NCI-H345 treated with DMSO at 0.1 percent for 48 hours (cell line): Measurements from ENCODE around the gene KANSL1.
A peak's percentile ranks its signal among the peaks of the same experiment; 100 is the strongest.
"Not testable (repeated sequence)": the region's sequence is repeated elsewhere in the genome, so short reads cannot be mapped to it uniquely, and the experiment has no call there.

ENCODE experiments used
- DNase-seq: peaks from one replicate; lab custom pipeline; 2025; ENCODE audit not compliant: unreplicated experiment; lab: John Stamatoyannopoulos, UW

Gene KANSL1, protein sequence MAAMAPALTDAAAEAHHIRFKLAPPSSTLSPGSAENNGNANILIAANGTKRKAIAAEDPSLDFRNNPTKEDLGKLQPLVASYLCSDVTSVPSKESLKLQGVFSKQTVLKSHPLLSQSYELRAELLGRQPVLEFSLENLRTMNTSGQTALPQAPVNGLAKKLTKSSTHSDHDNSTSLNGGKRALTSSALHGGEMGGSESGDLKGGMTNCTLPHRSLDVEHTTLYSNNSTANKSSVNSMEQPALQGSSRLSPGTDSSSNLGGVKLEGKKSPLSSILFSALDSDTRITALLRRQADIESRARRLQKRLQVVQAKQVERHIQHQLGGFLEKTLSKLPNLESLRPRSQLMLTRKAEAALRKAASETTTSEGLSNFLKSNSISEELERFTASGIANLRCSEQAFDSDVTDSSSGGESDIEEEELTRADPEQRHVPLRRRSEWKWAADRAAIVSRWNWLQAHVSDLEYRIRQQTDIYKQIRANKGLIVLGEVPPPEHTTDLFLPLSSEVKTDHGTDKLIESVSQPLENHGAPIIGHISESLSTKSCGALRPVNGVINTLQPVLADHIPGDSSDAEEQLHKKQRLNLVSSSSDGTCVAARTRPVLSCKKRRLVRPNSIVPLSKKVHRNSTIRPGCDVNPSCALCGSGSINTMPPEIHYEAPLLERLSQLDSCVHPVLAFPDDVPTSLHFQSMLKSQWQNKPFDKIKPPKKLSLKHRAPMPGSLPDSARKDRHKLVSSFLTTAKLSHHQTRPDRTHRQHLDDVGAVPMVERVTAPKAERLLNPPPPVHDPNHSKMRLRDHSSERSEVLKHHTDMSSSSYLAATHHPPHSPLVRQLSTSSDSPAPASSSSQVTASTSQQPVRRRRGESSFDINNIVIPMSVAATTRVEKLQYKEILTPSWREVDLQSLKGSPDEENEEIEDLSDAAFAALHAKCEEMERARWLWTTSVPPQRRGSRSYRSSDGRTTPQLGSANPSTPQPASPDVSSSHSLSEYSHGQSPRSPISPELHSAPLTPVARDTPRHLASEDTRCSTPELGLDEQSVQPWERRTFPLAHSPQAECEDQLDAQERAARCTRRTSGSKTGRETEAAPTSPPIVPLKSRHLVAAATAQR (N-terminal part only)

GRCh38 chr17:46193151-46193625, at the start of gene KANSL1:
Gene KANSL1, minus strand, starts transcription at chr17:46193429. Its CDS starts 21,286 bp downstream, at chr17:46172143.
- DNase-seq: peak; percentile 80

GRCh38 chr17:46231359-46231758, 38.1 kb upstream of the KANSL1 start:
- not testable (repeated sequence) for DNase-seq

DNA sequence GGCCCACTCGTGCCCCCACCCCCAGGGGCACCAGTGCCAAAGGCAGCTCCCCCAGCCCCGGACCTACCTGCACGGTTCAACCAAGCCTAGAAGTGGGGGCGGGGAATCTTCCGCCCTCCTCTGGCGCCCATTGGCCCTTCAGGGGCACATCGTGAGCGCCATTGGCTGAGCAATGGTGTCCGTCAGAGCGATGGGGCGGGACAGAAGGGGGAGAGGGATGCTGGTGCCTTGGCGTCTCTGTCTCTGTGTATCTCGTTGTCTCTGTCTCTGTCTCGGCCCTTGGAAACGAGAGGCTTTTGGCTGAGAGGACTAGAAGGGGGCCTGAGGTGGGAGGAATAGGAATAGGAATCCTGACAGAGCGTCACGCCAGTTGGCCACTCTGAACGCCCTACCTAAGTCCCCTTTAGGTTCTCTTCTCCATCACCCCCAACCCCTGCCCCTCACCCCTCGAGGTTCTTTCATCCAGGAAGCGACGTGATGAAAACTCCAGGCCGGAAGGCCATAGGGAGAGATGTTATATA, 32.1 kb upstream of the KANSL1 start:
- peak; percentile 70 for DNase-seq

GRCh38 chr17:46224864-46225263, 31.6 kb upstream of the KANSL1 start:
- not testable (repeated sequence) for DNase-seq

- not testable (repeated sequence) for DNase-seq
Measured at GRCh38 chr17:46223041-46223440, 29.8 kb upstream of the KANSL1 start.

DNA sequence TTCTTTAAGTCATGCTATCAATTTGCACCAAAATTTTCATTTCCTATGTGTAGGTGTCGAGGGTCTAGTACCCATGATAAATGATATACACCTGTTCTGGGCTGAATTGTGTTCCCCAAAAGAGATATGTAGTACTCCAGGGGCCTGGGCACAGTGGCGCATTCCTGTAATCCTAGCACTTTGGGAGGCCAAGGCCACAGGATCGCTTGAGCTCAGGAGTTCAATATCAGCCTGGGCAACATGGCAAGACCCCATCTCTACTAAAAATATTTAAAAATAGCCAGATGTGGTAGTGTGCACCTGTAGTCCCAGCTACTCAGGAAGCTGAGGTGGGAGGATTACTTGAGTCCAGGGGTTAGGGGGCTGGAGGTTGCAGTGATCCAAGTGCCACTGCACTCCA, 23.5 kb upstream of the KANSL1 start:
- no peak for DNase-seq

- DNase-seq: peak; percentile 54
Measured at GRCh38 chr17:46212634-46213435, 19.6 kb upstream of the KANSL1 start.

DNA sequence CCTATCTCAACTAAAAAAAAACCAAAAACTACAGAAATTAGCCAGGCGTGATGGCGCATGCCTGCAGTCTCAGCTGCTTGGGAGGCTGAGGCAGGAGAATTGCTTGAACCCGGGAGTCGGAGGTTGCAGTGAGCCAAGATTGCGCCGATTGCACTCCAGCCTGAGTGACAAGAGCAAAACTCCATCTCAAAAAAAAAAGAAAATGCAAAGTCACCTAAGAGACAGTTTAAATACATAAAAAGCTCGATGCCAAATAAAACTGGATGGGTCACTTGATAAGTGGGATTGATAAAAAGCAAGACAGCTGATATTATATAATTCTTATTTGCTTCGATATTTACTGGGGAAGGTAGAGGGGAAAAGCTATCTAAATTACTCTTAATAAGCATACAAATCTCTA, 15.8 kb upstream of the KANSL1 start:
- no peak for DNase-seq

GRCh38 chr17:46205975-46206374, 12.7 kb upstream of the KANSL1 start:
- DNase-seq: no peak

DNA sequence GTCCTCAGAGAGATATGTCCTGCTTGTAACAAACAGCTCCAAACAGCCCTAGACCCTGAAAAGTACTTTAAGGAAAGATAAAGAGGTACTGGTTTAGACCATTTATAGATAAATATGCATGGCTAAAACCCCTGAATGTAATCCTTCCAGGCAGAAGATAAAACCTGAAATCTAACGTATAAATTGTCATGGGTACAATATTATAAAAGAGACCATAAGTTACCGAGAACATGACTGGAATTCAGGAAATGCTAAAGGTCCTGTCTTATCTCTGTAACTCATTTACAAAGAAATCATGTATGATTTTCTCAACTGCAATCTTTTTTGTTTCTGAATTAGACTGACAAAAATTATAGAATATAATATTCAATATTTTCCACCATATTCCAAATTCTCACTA, 9.2 kb upstream of the KANSL1 start:
- no peak for DNase-seq

GRCh38 chr17:46201491-46201890, 8.3 kb upstream of the KANSL1 start:
- DNase-seq: no peak

GRCh38 chr17:46200197-46200596, 7.0 kb upstream of the KANSL1 start:
- no peak for DNase-seq

DNA sequence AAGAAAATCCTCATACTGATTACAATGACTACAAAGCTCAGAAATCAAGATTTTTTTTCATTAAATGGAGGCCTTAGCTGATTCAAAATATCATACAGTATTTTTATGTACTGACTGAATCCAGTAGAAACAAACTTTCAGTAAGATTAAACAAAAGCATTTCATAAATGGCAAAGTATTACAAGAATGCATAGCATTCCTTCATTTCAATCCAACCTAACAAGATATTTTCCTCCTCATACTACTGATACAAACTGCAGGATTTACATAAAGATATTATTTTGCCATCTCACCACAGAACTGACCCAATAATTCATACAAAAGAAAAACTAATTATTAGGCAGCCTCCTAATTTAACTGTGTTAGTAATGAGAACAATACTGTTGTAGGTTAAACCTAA, 6.2 kb upstream of the KANSL1 start:
- no peak for DNase-seq

GRCh38 chr17:46198233-46198632, 5.0 kb upstream of the KANSL1 start:
- no peak for DNase-seq

GRCh38 chr17:46197530-46197929, 4.3 kb upstream of the KANSL1 start:
- no peak for DNase-seq

GRCh38 chr17:46195939-46196716, 2.9 kb upstream of the KANSL1 start:
- no peak for DNase-seq

DNA sequence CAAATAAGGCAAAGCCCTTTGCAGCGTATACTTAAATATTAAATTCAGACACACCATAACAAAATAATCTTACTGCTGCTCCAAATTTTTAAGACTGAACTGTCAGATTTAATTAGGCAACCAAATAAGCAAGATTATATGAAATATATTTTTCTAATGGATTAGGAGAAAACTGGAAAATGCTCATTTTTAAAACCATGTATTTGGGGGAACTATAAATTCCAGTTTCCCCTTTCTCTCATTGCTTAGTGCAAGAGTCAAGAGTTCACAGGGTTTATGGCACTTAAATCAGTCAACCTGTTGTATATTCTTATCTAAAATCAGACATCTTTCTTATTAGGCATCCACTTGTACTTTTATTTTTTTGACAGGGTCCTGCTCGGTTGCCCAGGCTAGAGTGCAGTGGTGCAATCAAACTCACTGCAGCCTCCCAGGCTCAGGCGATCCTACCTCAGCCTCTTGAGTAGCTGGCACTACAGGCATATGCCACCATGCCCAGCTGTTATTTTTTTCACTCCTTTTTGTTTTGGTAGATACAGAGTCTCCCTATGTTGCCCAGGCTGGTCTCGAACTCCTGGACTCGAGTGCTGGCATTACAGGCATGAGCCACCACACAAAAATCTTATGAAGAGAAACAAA, 2.1 kb upstream of the KANSL1 start:
- DNase-seq: no peak

- no peak for DNase-seq
Measured at GRCh38 chr17:46194393-46195216, 1.4 kb upstream of the KANSL1 start.
